ENCODE data around the gene ENAH. TPM values are rescaled to one million over a fixed set of nuclear protein-coding genes. Genes with fewer than 3 reads are reported as not detected.

The ENAH gene
- polyA plus RNA-seq, 1 experiment = 40.9 TPM

DNA sequence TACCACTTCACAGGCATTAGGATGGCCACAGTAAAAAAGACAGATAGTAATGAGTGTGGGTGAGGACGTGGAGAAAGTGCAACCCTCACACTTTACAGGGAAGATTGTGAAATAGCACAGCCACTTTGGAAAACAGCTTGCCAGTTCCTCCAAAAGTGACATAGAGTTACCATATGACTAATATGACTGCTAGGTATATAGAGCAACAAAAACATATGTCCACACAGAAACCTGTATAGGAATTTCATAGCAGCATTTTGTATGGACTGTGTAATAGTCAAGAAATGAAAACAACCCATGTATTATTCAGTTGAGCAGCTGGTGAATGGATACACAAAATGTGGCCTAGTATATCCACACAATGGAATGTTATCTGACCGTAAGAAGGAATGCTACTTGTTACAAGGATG lies 194.7 kb downstream of the ENAH start:
- DNase-seq (ENCODE audit: low read depth) = no peak
- ChIA-PET POLR2A (no interaction called here), CTCF (interaction anchor here (1.4 kb wide), 1 partner anchor 16 kb away, joined by 5 read pairs; no protein-coding TSS in a partner anchor)

DNA sequence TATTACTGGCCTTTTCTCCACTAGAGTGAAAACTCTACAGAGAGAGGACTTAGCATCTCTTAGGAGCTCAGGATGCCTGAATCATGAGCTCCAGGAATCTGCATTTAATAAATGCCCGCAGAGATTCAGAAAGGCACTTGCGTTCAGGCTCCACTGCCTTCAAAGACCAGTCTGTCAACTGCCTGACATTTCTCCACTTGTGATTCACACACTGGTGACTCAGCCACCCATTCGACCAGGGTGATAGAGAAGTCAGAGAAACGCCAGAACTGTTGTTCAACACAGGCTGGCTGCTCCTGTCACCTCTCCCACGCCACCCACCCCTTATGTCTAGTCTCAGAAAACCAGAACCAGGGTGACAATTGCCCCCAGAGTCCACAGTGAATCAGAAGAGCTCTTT lies 198.2 kb downstream of the ENAH start:
- H3K27me3 ChIP-seq (ENCODE audit: control insufficient read depth, insufficient read depth, low read length) = no peaks in the 10 kb centered on the region; the same call in 1 of the 2 replicates
- H3K36me3 ChIP-seq (ENCODE audit: control insufficient read depth, insufficient read depth, low read length) = no peaks in the 10 kb centered on the region
- H3K4me3 ChIP-seq (ENCODE audit: low read depth, low read length) = no peak overlapping the region
- TF ChIP-seq, protein P1, sequence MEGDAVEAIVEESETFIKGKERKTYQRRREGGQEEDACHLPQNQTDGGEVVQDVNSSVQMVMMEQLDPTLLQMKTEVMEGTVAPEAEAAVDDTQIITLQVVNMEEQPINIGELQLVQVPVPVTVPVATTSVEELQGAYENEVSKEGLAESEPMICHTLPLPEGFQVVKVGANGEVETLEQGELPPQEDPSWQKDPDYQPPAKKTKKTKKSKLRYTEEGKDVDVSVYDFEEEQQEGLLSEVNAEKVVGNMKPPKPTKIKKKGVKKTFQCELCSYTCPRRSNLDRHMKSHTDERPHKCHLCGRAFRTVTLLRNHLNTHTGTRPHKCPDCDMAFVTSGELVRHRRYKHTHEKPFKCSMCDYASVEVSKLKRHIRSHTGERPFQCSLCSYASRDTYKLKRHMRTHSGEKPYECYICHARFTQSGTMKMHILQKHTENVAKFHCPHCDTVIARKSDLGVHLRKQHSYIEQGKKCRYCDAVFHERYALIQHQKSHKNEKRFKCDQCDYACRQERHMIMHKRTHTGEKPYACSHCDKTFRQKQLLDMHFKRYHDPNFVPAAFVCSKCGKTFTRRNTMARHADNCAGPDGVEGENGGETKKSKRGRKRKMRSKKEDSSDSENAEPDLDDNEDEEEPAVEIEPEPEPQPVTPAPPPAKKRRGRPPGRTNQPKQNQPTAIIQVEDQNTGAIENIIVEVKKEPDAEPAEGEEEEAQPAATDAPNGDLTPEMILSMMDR (IDR thresholded peaks at IDR 0.05; ENCODE audit: insufficient read depth, low read depth, low read length) = no peak
- POLR2A ChIA-PET = no interaction called here
- CTCF ChIA-PET = interaction anchor here (0.7 to 1.8 kb wide), 3 partner anchors 14 to 391 kb away, joined by 3 to 4 read pairs (median 4); no protein-coding TSS in a partner anchor
- peak; percentile 39 for DNase-seq (ENCODE audit: low read depth)

More for the DNA sequence above, 194.7 kb downstream of the ENAH start:
- Histone ChIP-seq H3K4me3 (ENCODE audit: low read depth, low read length) (no peak overlapping the region), H3K27me3 (ENCODE audit: control insufficient read depth, insufficient read depth, low read length) (peaks cover 3% of the 10 kb centered on the region; the same call in 1 of the 2 replicates), H3K36me3 (ENCODE audit: control insufficient read depth, insufficient read depth, low read length) (no peaks in the 10 kb centered on the region)
- TF ChIP-seq, protein P1 (IDR thresholded peaks at IDR 0.05; ENCODE audit: insufficient read depth, low read depth, low read length) = no peak

DNA sequence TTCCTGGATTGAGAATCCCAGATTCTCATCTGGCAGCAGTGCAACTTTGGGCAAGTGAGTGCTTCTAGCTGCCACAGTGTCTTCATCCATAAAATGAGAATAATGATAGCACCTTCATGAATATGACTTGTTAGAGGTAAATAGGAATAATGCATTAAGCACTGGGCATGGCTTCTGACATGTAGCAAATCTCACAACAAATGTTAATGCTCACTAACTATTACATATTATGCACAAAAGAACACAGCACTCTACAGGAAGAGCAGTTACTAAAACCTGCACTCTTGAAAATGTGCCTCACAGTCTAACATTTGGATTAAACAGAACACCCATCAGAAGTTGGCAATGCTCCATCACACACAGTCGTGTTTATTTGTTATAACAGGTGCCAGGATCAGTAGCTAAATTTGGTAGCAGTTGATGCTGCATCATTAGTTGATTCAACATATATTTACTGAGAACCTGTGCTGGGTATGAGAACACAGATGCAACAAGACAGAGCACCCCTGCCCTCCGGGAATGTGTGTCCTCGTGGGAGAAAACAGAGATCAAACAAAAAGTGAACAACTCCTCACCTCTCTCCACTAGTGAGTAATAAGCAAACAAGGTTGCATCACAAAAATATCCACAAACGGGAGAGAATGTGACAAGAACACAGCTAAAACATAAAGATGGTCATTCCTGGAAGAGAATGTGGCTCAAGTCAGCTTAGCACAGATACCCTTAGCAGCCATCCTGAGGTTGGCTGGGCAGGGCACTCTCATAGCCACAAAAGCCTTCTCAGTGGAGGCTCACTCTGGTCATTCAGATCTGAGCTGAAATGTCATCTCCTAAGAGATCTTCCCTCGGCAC lies 198.9 kb downstream of the ENAH start:
- POLR2A ChIA-PET = interaction anchor here (0.7 kb wide), 1 partner anchor 29 kb away, joined by 4 read pairs; no protein-coding TSS in a partner anchor
- no peak for DNase-seq (ENCODE audit: low read depth)
- no peaks in the 10 kb centered on the region; the same call in 1 of the 2 replicates for H3K27me3 ChIP-seq (ENCODE audit: control insufficient read depth, insufficient read depth, low read length)
- TF ChIP-seq, protein P1 (IDR thresholded peaks at IDR 0.05; ENCODE audit: insufficient read depth, low read depth, low read length) = no peak
- no peak overlapping the region for H3K4me3 ChIP-seq (ENCODE audit: low read depth, low read length)
- H3K36me3 ChIP-seq (ENCODE audit: control insufficient read depth, insufficient read depth, low read length) = no peaks in the 10 kb centered on the region
- CTCF ChIA-PET = interaction anchor here (1.0 to 1.8 kb wide), 3 partner anchors 14 to 392 kb away, joined by 4 read pairs; no protein-coding TSS in a partner anchor

DNA sequence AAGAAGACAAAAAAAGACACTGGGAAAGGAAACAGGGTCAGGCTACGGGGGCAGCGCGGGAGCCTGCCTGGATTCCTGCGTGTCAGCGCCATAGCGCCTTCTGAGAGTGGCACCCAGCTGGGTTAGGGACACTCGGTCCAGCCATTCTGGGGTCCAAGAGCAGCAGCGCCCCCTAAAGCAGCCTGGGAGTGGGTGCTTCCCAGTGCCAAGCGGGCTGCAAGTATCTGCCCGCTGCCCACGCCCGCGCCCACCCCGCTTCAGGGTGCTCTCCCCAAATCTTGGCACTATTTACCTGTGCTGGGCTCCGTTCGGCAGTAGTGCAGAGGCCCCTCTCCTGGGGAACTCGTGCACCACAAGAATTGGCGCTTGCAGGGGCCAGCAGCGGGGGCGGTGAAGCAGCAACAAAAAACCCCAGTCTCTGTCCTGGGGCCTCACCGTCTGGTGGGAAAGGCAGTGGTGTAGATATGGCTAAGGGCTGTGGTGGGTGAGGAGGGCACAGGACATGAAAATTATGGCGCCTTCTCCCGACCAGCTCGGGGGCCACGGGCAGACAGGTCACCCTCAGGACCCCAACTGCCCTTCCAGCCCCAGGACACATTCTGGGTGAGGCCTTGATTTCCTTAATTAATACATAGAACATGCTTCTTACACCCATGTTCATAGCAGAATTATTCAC lies 200.9 kb downstream of the ENAH start:
- TF ChIP-seq, protein P1 (IDR thresholded peaks at IDR 0.05; ENCODE audit: insufficient read depth, low read depth, low read length) = no peak
- peaks cover 2% of the 10 kb centered on the region; the same call in 1 of the 2 replicates for H3K27me3 ChIP-seq (ENCODE audit: control insufficient read depth, insufficient read depth, low read length)
- H3K4me3 ChIP-seq (ENCODE audit: low read depth, low read length) = no peak overlapping the region
- CTCF ChIA-PET = no interaction called here
- H3K36me3 ChIP-seq (ENCODE audit: control insufficient read depth, insufficient read depth, low read length) = no peaks in the 10 kb centered on the region
- no peak for DNase-seq (ENCODE audit: low read depth)
- POLR2A ChIA-PET = no interaction called here

DNA sequence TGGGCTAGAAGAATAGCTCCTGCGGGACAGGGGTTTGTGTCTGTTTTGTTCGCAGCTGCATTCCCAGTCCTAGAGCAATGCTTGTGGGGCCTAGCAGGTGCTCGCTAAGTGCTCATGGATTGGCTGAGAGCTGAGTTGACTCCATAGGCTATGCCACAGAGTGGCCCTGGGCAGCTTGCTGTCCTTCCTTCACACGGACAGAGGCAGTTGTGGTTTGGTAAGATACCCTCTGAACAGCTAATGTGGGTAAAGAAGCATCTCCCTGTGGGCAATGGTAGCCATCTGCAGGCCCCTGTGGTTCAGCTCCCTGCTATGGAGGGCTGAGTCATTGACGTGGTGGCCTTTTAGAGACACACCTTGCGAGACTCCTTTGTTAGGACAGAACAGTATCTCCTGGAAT lies 201.6 kb downstream of the ENAH start:
- H3K36me3 ChIP-seq (ENCODE audit: control insufficient read depth, insufficient read depth, low read length) = no peaks in the 10 kb centered on the region
- peaks cover 2% of the 10 kb centered on the region for H3K27me3 ChIP-seq (ENCODE audit: control insufficient read depth, insufficient read depth, low read length)
- TF ChIP-seq, protein P1 (IDR thresholded peaks at IDR 0.05; ENCODE audit: insufficient read depth, low read depth, low read length) = no peak
- DNase-seq (ENCODE audit: low read depth) = no peak
- H3K4me3 ChIP-seq (ENCODE audit: low read depth, low read length) = no peak overlapping the region
- CTCF ChIA-PET = no interaction called here
- POLR2A ChIA-PET = no interaction called here

Measured in BJ (cell line).